ENCODE data around the gene PRDM5.
"Not testable (repeated sequence)": the region's sequence is repeated elsewhere in the genome, so short reads cannot be mapped to it uniquely, and the experiment has no call there.

Gene PRDM5

GRCh38 chr4:120672076-120672475, 250.4 kb downstream of the PRDM5 start:
- DNase-seq (ENCODE audit: low spot score in 2 of 2) (no peak), ATAC-seq (no peak)
- no peaks in the 10 kb centered on the region for H3K4me1 Mint-ChIP-seq
- no peak overlapping the region for H3K27ac Mint-ChIP-seq
- H3K4me3 Mint-ChIP-seq = no peak overlapping the region
- H3K9me3 Mint-ChIP-seq = peaks cover 4% of the 10 kb centered on the region
- H3K36me3 Mint-ChIP-seq = no peaks in the 10 kb centered on the region

- DNase-seq (ENCODE audit: low spot score in 2 of 2) (no peak), ATAC-seq (no peak)
- Mint-ChIP-seq H3K4me3 (no peak overlapping the region), H3K9me3 (peaks cover 4% of the 10 kb centered on the region), H3K4me1 (no peaks in the 10 kb centered on the region), H3K36me3 (no peaks in the 10 kb centered on the region), H3K27ac (no peak overlapping the region)
Observed at GRCh38 chr4:120671538-120671937, 251.0 kb downstream of the PRDM5 start.

DNA sequence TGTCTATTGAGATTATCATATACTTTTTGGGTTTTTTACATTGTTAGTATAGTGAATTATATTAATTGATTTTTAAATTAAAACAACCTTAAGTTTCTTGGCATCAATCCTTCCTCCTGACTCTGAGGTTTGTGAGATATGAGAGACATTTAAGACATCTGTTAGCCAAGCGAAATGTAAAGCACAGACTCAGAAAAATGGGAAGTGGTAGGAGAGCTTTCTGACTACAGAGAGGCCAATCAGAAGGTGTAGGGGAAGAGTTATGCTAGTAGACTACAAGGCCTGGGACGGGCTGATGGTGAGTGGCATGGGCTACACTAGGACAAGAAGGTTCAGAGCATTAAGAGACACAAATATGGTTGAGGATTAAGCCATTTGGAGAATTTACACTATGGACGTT, 255.4 kb downstream of the PRDM5 start:
- no peak overlapping the region for H3K4me3 Mint-ChIP-seq
- no peak for DNase-seq (ENCODE audit: low spot score in 2 of 2)
- ATAC-seq = no peak
- H3K9me3 Mint-ChIP-seq = no peaks in the 10 kb centered on the region
- H3K27ac Mint-ChIP-seq = no peak overlapping the region
- H3K36me3 Mint-ChIP-seq = no peaks in the 10 kb centered on the region
- no peaks in the 10 kb centered on the region for H3K4me1 Mint-ChIP-seq

- H3K4me3 Mint-ChIP-seq = no peak overlapping the region
- H3K36me3 Mint-ChIP-seq = no peaks in the 10 kb centered on the region
- H3K27ac Mint-ChIP-seq = no peak overlapping the region
- no peaks in the 10 kb centered on the region for H3K4me1 Mint-ChIP-seq
- DNase-seq (ENCODE audit: low spot score in 2 of 2) (no peak), ATAC-seq (no peak)
- no peaks in the 10 kb centered on the region for H3K9me3 Mint-ChIP-seq
Observed at GRCh38 chr4:120664851-120665250, 257.7 kb downstream of the PRDM5 start.

GRCh38 chr4:120659616-120660170, 262.8 kb downstream of the PRDM5 start:
- no peak for DNase-seq (ENCODE audit: low spot score in 2 of 2)
- Mint-ChIP-seq H3K27ac (no peak overlapping the region), H3K9me3 (no peaks in the 10 kb centered on the region), H3K36me3 (no peaks in the 10 kb centered on the region), H3K4me1 (peaks cover 5% of the 10 kb centered on the region), H3K4me3 (no peak overlapping the region)
- no peak for ATAC-seq

GRCh38 chr4:120658772-120659171, 263.8 kb downstream of the PRDM5 start:
- Mint-ChIP-seq H3K4me1 (peaks cover 5% of the 10 kb centered on the region), H3K36me3 (no peaks in the 10 kb centered on the region), H3K4me3 (no peak overlapping the region), H3K27ac (no peak overlapping the region), H3K9me3 (no peaks in the 10 kb centered on the region)
- no peak for ATAC-seq
- DNase-seq (ENCODE audit: low spot score in 2 of 2) = no peak

DNA sequence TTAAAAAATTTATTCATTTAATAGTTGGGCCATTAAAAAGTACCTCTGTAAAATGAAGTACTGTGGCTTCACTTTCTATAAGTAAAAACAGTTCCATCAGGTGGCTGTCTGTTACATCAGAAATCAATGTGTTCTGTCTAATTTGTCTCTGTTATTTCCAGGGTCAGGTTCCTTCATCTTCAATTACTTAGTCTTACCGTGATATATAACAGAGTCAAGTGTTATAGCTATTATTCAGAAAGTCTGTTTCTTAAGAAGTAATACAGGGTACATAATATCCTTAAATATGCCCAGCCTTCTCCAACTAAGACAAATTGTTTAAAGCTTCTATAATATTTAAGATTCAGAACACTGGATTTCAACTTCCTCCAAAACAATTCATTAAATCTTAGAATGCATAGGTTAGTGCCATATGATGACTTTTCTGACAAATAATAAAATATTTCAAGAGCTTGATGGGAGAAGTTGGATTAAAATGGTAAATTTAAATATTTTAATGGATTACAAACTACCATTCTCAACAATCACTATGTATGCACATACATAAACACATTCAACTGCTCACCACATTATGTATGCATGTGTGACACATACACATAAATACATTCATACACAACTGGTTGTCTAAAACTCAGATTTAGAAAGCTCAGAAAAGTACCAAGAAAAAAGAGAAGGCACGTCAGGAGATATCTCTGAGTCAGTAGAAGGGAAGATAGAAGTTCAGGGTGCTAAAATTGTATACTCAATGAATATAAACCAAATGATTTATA, 268.5 kb downstream of the PRDM5 start:
- Mint-ChIP-seq H3K36me3 (no peaks in the 10 kb centered on the region), H3K27ac (no peak overlapping the region), H3K4me3 (no peak overlapping the region), H3K4me1 (peaks cover 5% of the 10 kb centered on the region), H3K9me3 (no peaks in the 10 kb centered on the region)
- ATAC-seq (no peak), DNase-seq (ENCODE audit: low spot score in 2 of 2) (no peak)

DNA sequence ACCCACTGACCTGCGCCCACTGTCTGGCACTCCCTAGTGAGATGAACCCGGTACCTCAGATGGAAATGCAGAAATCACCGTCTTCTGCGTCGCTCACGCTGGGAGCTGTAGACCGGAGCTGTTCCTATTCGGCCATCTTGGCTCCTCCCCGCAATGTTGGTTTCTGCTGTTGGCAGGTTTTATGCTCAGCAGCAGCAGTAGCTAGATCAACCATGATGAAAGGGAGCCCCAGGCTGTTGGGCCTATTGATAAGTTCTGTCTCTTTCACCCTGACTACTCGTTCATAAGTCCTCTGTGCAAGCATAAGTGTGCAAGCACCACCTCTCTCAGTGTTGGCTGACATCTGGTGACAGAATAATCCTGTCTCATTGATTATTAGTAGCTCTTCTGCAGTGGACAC, 274.2 kb downstream of the PRDM5 start:
- H3K4me3 Mint-ChIP-seq, H3K36me3 Mint-ChIP-seq, ATAC-seq: not testable (repeated sequence)

More for the DNA sequence above, 274.2 kb downstream of the PRDM5 start:
- not testable (repeated sequence) for H3K27ac Mint-ChIP-seq; H3K4me1 Mint-ChIP-seq; H3K9me3 Mint-ChIP-seq; DNase-seq (ENCODE audit: low spot score in 2 of 2)
